HepG2 (cell line): ENCODE data around the gene KAZN.

Source experiments
- FOXJ3 ChIP-seq: sonication (generic); formaldehyde crosslinking; IDR thresholded peaks from 2 replicates; pipeline ENCODE4 v1.4.0; 2020; ENCODE audit warnings: missing genetic modification reagents, mild to moderate bottlenecking, borderline replicate concordance
- JARID2 ChIP-seq: sonication (generic); formaldehyde crosslinking; IDR thresholded peaks from 2 replicates; pipeline ENCODE4 v1.8.1; 2023; ENCODE audit warnings: missing genetic modification reagents, inconsistent platforms; ENCODE audit not compliant: insufficient replicate concordance
- MTA3 ChIP-seq: sonication (generic); formaldehyde crosslinking; IDR thresholded peaks from 2 replicates; pipeline ENCODE4 v1.4.0; 2020; ENCODE audit warnings: missing genetic modification reagents
- PCBP1 ChIP-seq: fragments of 200-400 bp; formaldehyde crosslinking; IDR thresholded peaks from 2 replicates; pipeline ENCODE4 v1.6.1; 2017; ENCODE audit warnings: mild to moderate bottlenecking, low read depth, low read length, borderline replicate concordance
- ZBTB2 ChIP-seq: sonication (generic); formaldehyde crosslinking; IDR thresholded peaks from 2 replicates; pipeline ENCODE4 v1.8.0; 2022; ENCODE audit warnings: low read depth, missing genetic modification reagents
- ZNF263 ChIP-seq: sonication (generic); formaldehyde crosslinking; IDR thresholded peaks from 2 replicates; pipeline ENCODE4 v1.4.0; 2020; ENCODE audit warnings: missing genetic modification reagents
- ZNF335 ChIP-seq: sonication (generic); formaldehyde crosslinking; IDR thresholded peaks from 2 replicates; pipeline ENCODE4 v1.4.0; 2020; ENCODE audit warnings: missing genetic modification reagents
- TF ChIP-seq, protein P1 (sequence below): sonication (generic); formaldehyde crosslinking; IDR thresholded peaks from 2 replicates; pipeline ENCODE4 v1.5.0; 2020; ENCODE audit warnings: mild to moderate bottlenecking, missing genetic modification reagents, moderate library complexity
- TF ChIP-seq, protein P2 (sequence below): sonication (generic); formaldehyde crosslinking; IDR thresholded peaks from 2 replicates; pipeline ENCODE4 v1.4.0; 2020; ENCODE audit warnings: missing genetic modification reagents, mild to moderate bottlenecking, borderline replicate concordance

- no peak for TF ChIP-seq FOXJ3 (CRISPR knock-in tag)
- no peak for TF ChIP-seq MTA3 (CRISPR knock-in tag)
- TF ChIP-seq, protein P1, sequence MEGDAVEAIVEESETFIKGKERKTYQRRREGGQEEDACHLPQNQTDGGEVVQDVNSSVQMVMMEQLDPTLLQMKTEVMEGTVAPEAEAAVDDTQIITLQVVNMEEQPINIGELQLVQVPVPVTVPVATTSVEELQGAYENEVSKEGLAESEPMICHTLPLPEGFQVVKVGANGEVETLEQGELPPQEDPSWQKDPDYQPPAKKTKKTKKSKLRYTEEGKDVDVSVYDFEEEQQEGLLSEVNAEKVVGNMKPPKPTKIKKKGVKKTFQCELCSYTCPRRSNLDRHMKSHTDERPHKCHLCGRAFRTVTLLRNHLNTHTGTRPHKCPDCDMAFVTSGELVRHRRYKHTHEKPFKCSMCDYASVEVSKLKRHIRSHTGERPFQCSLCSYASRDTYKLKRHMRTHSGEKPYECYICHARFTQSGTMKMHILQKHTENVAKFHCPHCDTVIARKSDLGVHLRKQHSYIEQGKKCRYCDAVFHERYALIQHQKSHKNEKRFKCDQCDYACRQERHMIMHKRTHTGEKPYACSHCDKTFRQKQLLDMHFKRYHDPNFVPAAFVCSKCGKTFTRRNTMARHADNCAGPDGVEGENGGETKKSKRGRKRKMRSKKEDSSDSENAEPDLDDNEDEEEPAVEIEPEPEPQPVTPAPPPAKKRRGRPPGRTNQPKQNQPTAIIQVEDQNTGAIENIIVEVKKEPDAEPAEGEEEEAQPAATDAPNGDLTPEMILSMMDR (CRISPR knock-in tag), result no peak
- TF ChIP-seq JARID2, result no peak
- TF ChIP-seq, protein P2, sequence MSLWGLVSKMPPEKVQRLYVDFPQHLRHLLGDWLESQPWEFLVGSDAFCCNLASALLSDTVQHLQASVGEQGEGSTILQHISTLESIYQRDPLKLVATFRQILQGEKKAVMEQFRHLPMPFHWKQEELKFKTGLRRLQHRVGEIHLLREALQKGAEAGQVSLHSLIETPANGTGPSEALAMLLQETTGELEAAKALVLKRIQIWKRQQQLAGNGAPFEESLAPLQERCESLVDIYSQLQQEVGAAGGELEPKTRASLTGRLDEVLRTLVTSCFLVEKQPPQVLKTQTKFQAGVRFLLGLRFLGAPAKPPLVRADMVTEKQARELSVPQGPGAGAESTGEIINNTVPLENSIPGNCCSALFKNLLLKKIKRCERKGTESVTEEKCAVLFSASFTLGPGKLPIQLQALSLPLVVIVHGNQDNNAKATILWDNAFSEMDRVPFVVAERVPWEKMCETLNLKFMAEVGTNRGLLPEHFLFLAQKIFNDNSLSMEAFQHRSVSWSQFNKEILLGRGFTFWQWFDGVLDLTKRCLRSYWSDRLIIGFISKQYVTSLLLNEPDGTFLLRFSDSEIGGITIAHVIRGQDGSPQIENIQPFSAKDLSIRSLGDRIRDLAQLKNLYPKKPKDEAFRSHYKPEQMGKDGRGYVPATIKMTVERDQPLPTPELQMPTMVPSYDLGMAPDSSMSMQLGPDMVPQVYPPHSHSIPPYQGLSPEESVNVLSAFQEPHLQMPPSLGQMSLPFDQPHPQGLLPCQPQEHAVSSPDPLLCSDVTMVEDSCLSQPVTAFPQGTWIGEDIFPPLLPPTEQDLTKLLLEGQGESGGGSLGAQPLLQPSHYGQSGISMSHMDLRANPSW (CRISPR knock-in tag), result no peak
- TF ChIP-seq ZNF335, result no peak
- TF ChIP-seq ZBTB2 (CRISPR knock-in tag), result no peak
- TF ChIP-seq PCBP1, result no peak
- no peak for TF ChIP-seq ZNF263 (CRISPR knock-in tag)
These were observed 46.1 kb upstream of the KAZN start for GRCh38 chr1:14552246-14552965.
